Kidney epithelial cell (primary cell): ENCODE measurements around the gene ZCCHC24. TPM values are rescaled to one million over a fixed set of nuclear protein-coding genes. Genes with fewer than 3 reads are reported as not detected.

ENCODE experiments used
- DNase-seq: peaks from one replicate; pipeline ENCODE4 v3.0.0-alpha.2; 2010; ENCODE audit warnings: low read depth
- H3K27me3 ChIP-seq: 2 replicates; pipeline ENCODE4 v1.6.0; 2011; ENCODE audit warnings: low read length; ENCODE audit not compliant: control insufficient read depth, insufficient read depth
- H3K36me3 ChIP-seq: 2 replicates; pipeline ENCODE4 v1.5.1; 2011; ENCODE audit warnings: low read length; ENCODE audit not compliant: control insufficient read depth, insufficient read depth
- H3K4me3 ChIP-seq: 2 replicates; pipeline ENCODE4 v1.5.1; 2011; ENCODE audit warnings: low read depth, mild to moderate bottlenecking, control low read depth, low read length
- CTCF ChIP-seq: IDR thresholded peaks from 2 replicates; pipeline ENCODE4 v1.5.1; 2011; ENCODE audit warnings: mild to moderate bottlenecking, moderate library complexity, low read length, control low read depth, inconsistent platforms; ENCODE audit not compliant: insufficient read depth, poor library complexity, severe bottlenecking
- total RNA-seq: library from RNA; depleted of rRNA; stranded (reverse); fragments of >200 nt; gene quantifications from 2 replicates; pipeline ENCODE4 v1.2.3, GENCODE V29; 2015

The ZCCHC24 gene
- total RNA-seq, 1 donor from 2014 or later = 6.2 TPM

GRCh38 chr10:79424221-79425073 lies 21.0 kb downstream of the ZCCHC24 start:
- no peak for DNase-seq
- Histone ChIP-seq H3K27me3 (no peaks in the 10 kb centered on the region), H3K4me3 (no peak overlapping the region), H3K36me3 (no peaks in the 10 kb centered on the region)
- no peak for TF ChIP-seq CTCF

GRCh38 chr10:79422178-79422892 lies 23.1 kb downstream of the ZCCHC24 start:
- no peak overlapping the region for H3K4me3 ChIP-seq
- TF ChIP-seq CTCF = no peak
- H3K27me3 ChIP-seq = no peaks in the 10 kb centered on the region
- no peak for DNase-seq
- H3K36me3 ChIP-seq = no peaks in the 10 kb centered on the region

GRCh38 chr10:79420974-79421688 lies 24.3 kb downstream of the ZCCHC24 start:
- no peak for TF ChIP-seq CTCF

GRCh38 chr10:79418886-79419595 lies 26.4 kb downstream of the ZCCHC24 start:
- no peak for TF ChIP-seq CTCF
- Histone ChIP-seq H3K27me3 (no peaks in the 10 kb centered on the region), H3K36me3 (no peaks in the 10 kb centered on the region), H3K4me3 (no peak overlapping the region)
- DNase-seq = no peak

More at GRCh38 chr10:79420974-79421688, 24.3 kb downstream of the ZCCHC24 start:
- no peak overlapping the region for H3K4me3 ChIP-seq
- no peaks in the 10 kb centered on the region for H3K36me3 ChIP-seq
- no peak for DNase-seq
- no peaks in the 10 kb centered on the region for H3K27me3 ChIP-seq

- TF ChIP-seq CTCF = no peak
- DNase-seq = no peak
- no peak overlapping the region for H3K4me3 ChIP-seq
- H3K27me3 ChIP-seq = no peaks in the 10 kb centered on the region
- no peaks in the 10 kb centered on the region for H3K36me3 ChIP-seq
Observed at GRCh38 chr10:79418274-79418673, 27.1 kb downstream of the ZCCHC24 start.
